ENCODE results near the gene TMEM82. TPM values are rescaled to one million over a fixed set of nuclear protein-coding genes. Genes with fewer than 3 reads are reported as not detected.

TMEM82 gene
- total RNA-seq, 1 donor from 2014 or later: not detected

- Mint-ChIP-seq H3K4me1 (ENCODE audit: unreplicated experiment) (peaks cover 4% of the 10 kb centered on the region), H3K36me3 (ENCODE audit: unreplicated experiment) (peaks cover 11% of the 10 kb centered on the region), H3K4me3 (ENCODE audit: unreplicated experiment) (no peak overlapping the region), H3K27me3 (ENCODE audit: unreplicated experiment) (no peaks in the 10 kb centered on the region), H3K27ac (ENCODE audit: unreplicated experiment) (no peak overlapping the region), H3K9me3 (ENCODE audit: unreplicated experiment) (no peaks in the 10 kb centered on the region)
- no peak for DNase-seq (ENCODE audit: extremely low spot score, unreplicated experiment)
- no peak for TF ChIP-seq CTCF (IDR thresholded peaks at IDR 0.05)
Observed at GRCh38 chr1:15733218-15733725, 9.0 kb upstream of the TMEM82 start.

GRCh38 chr1:15733726-15734226 lies 8.5 kb upstream of the TMEM82 start:
- peaks cover 4% of the 10 kb centered on the region for H3K4me1 Mint-ChIP-seq (ENCODE audit: unreplicated experiment)
- no peaks in the 10 kb centered on the region for H3K9me3 Mint-ChIP-seq (ENCODE audit: unreplicated experiment)

GRCh38 chr1:15734296-15734695 lies 8.0 kb upstream of the TMEM82 start:
- no peaks in the 10 kb centered on the region for H3K9me3 Mint-ChIP-seq (ENCODE audit: unreplicated experiment)
- TF ChIP-seq CTCF (IDR thresholded peaks at IDR 0.05): no peak
- no peak for DNase-seq (ENCODE audit: extremely low spot score, unreplicated experiment)
- no peaks in the 10 kb centered on the region for H3K27me3 Mint-ChIP-seq (ENCODE audit: unreplicated experiment)
- no peak overlapping the region for H3K4me3 Mint-ChIP-seq (ENCODE audit: unreplicated experiment)
- H3K36me3 Mint-ChIP-seq (ENCODE audit: unreplicated experiment): peaks cover 5% of the 10 kb centered on the region
- no peak overlapping the region for H3K27ac Mint-ChIP-seq (ENCODE audit: unreplicated experiment)
- H3K4me1 Mint-ChIP-seq (ENCODE audit: unreplicated experiment): peaks cover 4% of the 10 kb centered on the region

More at GRCh38 chr1:15733726-15734226, 8.5 kb upstream of the TMEM82 start:
- Mint-ChIP-seq H3K4me3 (ENCODE audit: unreplicated experiment) (no peak overlapping the region), H3K36me3 (ENCODE audit: unreplicated experiment) (peaks cover 8% of the 10 kb centered on the region), H3K27me3 (ENCODE audit: unreplicated experiment) (no peaks in the 10 kb centered on the region), H3K27ac (ENCODE audit: unreplicated experiment) (no peak overlapping the region)
- TF ChIP-seq CTCF (IDR thresholded peaks at IDR 0.05): no peak
- DNase-seq (ENCODE audit: extremely low spot score, unreplicated experiment): no peak

GRCh38 chr1:15734901-15735300 lies 7.4 kb upstream of the TMEM82 start:
- peaks cover 4% of the 10 kb centered on the region for H3K4me1 Mint-ChIP-seq (ENCODE audit: unreplicated experiment)
- peaks cover 5% of the 10 kb centered on the region for H3K36me3 Mint-ChIP-seq (ENCODE audit: unreplicated experiment)
- no peak overlapping the region for H3K27ac Mint-ChIP-seq (ENCODE audit: unreplicated experiment)

More at GRCh38 chr1:15734901-15735300, 7.4 kb upstream of the TMEM82 start:
- no peak for DNase-seq (ENCODE audit: extremely low spot score, unreplicated experiment)
- Mint-ChIP-seq H3K9me3 (ENCODE audit: unreplicated experiment) (no peaks in the 10 kb centered on the region), H3K27me3 (ENCODE audit: unreplicated experiment) (no peaks in the 10 kb centered on the region), H3K4me3 (ENCODE audit: unreplicated experiment) (no peak overlapping the region)
- no peak for TF ChIP-seq CTCF (IDR thresholded peaks at IDR 0.05)
